ENCODE data around the gene ELMOD1.
A peak's percentile ranks its signal among the peaks of the same experiment; 100 is the strongest.
"Not testable (repeated sequence)": the region's sequence is repeated elsewhere in the genome, so short reads cannot be mapped to it uniquely, and the experiment has no call there.

ELMOD1 gene

GRCh38 chr11:107590460-107591377, at the start of gene ELMOD1:
Gene ELMOD1 (plus strand): TSS chr11:107591147. CDS start chr11:107618190, 27,043 bp downstream.
- peak; percentile 61 for DNase-seq (ENCODE audit: low spot score)

DNA sequence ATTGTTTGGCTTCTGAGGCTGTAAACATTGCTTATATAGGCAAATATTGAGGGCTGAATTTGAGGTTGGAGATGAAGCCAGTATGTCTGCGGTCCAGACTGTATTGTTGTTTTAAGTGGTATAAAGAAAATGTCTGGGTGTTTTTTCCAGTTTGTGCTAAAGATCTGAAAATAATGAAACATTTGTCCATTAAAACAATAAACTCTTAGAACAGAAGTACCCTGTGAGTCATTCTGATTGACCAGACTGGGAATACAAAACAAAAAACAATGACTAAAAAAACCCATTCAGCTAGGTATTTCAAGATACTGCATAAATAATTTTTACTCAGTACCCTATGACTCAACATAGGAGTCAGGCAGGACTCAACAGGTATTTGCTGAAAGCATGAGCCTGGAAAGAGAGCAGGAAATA, 45.8 kb upstream of the ELMOD1 start:
- no peak for DNase-seq (ENCODE audit: low spot score)

- DNase-seq (ENCODE audit: low spot score): no peak
Observed at GRCh38 chr11:107547961-107548360, 43.0 kb upstream of the ELMOD1 start.

DNA sequence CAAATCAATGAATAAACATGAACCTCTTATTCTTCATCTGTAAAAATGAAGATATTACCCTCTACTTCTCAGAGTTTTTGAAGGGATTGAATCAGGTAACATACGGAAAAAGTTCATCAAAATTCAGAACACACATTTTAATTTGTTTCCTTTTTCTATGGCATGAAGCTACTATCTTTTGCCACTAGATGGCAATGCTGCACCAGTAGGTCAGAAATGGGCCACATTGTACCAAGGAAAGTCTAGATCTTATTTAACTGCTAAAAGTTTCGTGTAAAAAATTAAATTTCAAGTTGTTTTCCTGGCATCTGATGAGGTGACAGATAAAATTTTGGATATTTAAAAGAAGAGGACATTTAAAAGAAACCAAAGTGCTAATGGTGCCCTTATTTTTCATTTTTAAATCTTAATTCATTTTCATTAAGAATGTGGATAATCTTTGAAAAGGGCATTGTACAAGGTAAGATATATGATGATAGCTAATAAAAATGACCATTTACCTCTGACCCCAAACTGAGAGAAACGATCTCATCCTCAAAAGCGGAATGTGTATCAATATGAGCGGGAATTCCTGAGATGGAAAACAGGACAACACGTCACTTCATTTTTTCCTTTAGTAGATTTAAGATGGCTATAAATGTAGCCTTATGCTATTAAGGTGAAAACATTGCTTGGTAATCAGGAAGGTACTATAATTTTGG, 41.5 kb upstream of the ELMOD1 start:
- DNase-seq (ENCODE audit: low spot score): no peak

DNA sequence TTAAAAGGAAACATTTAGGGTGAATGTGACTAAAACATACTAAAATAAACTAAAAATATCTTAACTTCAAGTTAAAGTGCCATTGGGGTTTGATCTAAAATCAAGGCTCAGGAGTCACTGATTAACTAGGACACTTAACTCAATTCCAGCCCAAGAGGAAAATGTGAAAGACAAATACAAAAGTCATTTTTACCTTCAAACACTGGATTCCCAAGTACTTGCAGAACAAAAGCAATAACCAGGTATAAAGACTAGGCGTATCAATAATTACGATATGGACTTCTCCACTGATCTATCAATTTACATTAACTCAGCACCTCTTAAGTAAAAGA, 41.0 kb upstream of the ELMOD1 start:
- DNase-seq (ENCODE audit: low spot score): no peak

DNA sequence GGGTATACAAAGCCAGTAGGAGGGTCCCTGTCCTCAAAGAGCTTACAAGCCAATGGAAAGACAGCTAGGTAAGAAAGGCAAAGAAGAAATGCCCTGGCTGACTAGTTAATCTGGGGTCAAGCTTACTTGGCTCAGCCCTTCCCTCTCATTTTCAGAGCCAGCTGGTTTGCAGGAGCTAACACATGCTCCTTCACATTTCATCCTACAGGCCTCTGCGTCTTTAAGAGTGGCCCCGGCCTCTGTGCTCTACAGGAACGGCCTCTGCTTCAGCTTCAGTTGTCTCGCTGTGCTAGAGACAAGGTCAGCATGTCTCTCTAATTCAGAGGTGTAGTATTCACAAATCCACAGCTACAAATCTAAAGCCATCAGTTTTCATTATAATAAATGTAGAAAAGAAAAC, 40.6 kb upstream of the ELMOD1 start:
- no peak for DNase-seq (ENCODE audit: low spot score)

GRCh38 chr11:107561688-107562087, 29.3 kb upstream of the ELMOD1 start:
- no peak for DNase-seq (ENCODE audit: low spot score)

DNA sequence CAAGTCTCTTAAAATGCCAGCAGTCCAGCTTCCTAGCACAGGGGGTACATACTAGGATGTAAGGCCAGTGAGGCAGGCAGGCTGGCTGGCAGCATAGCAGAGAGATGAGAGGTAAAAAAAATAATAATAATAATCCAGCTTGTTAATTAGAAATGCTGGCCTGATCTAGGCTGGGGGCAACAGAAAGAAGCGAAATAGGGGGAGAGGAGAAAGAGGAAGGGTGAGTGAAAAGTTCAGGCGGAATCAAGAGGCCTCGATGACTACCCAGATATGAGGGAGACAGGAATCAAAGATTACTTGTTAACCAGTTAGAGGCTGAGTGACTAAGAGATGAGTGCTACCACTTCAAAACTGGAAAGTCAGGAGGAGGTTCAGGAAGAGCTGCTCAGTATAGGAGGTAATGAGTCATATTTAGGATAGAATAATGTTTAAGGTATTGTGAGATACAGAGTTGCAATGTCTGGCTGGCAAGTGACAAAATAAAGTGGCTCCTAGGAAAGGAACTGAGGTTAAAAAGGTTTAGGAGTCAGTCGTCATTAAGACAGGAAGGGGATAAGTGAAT, 28.2 kb upstream of the ELMOD1 start:
- DNase-seq (ENCODE audit: low spot score): no peak

DNA sequence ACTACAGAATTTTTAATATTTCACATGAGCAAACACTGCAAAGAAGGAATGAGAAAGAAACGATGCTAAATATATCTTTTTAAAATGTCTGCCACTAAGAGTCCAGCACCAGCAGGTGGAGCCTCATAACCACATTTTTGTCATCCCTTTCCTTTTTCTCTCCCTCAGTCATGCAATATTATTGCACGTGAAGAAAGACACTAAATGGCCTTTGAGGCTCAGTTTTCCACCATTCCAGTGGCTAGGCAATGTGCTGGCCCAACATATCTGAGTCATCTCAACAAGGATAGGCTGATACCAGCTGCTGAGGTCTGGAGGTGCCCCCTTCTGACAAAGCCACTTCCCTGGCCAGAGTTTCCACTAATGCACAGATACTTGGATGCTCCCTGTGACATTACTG, 27.2 kb upstream of the ELMOD1 start:
- DNase-seq (ENCODE audit: low spot score): peak; percentile 18

DNA sequence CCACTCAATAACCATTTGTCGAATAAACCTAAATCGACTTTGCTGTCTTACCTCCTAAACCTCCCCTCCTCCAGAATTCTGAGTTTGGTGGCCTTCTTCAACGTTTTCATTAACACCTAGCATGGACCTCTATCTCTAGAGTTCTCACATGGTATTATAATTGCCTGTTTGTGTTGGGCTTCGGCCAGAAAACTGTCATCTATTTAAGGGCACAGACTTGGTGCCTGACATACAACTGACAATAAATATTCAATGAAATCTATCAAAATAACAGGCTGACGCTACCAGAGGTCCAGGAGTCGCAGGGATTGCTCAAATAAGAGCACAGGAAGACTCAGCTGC, 26.1 kb upstream of the ELMOD1 start:
- DNase-seq (ENCODE audit: low spot score): no peak

DNA sequence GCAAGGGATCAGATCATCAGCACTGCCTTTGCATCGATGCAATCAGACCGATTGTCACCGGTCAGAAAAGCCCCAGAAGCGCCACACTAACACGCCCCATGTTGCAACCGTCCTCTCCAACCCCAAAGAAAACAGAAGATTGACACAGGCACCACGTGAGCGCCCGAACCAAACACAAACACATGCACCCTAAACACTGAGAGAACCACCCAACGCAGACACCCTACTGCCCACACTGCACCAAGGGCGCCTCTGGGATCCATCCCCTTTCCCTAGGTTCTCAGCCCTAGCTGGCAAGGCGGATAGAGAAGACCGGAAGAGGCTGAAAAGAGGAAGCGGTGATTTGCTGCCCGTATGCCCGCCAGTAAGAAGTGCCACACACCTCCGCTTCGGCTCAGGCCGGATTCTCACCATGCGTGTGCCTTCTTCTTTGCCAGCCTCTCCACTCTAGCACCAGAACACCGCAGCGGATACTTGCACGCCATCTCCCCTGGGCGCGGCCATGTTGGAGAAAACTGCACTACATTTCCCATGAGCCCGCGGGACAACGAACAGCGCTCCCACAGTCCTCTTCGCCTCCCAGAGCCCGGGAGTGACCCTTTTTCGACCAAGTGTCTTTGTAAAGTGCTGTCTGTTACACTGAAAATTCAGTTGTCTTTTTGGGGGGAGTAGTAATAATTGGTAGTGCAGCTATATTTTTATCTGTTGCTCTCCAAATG, 25.6 kb upstream of the ELMOD1 start, which contains the start of gene ALKBH8:
TSS of gene ALKBH8 (minus strand) at position 517 of the 719 bp plus-strand sequence. CDS start 4,842 bp downstream, outside the sequence.
- DNase-seq (ENCODE audit: low spot score): peak; percentile 53

DNA sequence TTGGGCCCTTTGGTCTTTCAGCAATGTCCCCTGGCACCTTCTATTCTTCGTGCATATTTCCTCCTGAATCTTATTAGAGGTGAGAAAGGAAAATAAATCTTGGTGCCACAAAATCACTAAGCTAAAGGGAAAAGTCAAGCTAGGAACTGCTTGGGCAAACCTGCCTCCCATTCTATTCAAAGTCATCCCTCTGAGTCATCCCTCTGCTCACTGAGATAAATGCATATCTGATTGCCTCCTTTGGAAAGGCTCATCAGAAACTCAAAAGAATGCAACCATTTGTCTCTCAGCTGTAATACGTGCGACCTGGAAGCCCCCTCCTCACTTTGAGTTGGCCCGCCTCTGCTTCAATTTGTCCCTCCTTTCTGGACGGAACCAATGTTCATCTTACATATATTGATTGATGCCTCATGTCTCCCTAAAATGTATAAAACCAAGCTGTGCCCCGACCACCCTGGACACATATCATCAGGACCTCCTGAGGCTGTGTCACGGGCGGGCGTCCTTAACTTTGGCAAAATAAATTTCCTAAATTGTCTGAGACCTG, 24.9 kb upstream of the ELMOD1 start:
- not testable (repeated sequence) for DNase-seq (ENCODE audit: low spot score)

DNA sequence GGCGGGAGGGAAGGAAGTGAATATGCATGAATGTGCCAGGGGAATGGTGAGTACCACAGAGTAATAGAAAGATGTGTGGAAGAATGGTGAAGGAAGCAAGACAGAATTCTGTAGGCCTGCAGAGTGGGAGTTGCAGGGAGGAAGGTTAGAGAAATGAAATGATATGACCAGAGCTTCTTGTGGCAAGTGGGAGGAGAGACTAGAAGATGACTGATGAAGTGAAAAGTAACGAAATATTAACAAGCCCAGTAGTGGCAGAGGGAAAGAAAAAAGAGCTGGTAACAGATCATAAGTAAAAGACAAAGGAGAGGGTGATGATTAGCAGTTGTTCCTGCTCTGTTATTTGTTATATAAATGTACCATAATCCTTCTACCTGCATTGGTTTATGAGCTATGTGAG, 24.4 kb upstream of the ELMOD1 start:
- no peak for DNase-seq (ENCODE audit: low spot score)

DNA sequence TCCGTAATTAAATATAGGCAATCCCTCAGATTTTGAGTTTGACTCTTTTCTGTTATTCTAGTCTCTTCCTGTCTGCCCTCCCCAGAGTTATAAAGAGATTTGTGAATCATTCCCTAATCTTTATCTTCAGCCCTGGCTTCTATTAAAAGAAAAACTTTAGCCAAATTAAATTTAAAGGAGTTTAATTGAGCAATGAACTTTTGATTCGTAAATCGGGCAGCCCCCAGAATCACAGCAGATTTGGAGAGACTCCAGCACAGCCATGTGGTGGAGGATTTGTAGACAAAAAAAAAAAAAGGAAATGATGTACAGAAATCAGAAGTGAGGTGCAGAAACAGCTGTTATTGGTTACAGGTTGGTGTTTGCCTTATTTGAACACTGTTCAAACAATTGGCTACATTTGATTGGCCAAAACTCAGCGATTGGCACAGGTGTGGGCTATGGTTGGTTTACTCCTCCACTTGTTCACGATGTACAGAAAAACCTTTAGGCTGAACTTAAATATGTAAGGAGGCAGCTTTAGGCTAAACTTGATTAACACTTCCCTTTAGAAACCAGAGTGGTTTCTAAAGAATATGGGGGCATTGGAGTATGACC, 23.1 kb upstream of the ELMOD1 start:
- DNase-seq (ENCODE audit: low spot score): no peak

- no peak for DNase-seq (ENCODE audit: low spot score)
Observed at GRCh38 chr11:107570015-107570414, 20.9 kb upstream of the ELMOD1 start.

GRCh38 chr11:107573438-107573837, 17.5 kb upstream of the ELMOD1 start:
- no peak for DNase-seq (ENCODE audit: low spot score)

DNA sequence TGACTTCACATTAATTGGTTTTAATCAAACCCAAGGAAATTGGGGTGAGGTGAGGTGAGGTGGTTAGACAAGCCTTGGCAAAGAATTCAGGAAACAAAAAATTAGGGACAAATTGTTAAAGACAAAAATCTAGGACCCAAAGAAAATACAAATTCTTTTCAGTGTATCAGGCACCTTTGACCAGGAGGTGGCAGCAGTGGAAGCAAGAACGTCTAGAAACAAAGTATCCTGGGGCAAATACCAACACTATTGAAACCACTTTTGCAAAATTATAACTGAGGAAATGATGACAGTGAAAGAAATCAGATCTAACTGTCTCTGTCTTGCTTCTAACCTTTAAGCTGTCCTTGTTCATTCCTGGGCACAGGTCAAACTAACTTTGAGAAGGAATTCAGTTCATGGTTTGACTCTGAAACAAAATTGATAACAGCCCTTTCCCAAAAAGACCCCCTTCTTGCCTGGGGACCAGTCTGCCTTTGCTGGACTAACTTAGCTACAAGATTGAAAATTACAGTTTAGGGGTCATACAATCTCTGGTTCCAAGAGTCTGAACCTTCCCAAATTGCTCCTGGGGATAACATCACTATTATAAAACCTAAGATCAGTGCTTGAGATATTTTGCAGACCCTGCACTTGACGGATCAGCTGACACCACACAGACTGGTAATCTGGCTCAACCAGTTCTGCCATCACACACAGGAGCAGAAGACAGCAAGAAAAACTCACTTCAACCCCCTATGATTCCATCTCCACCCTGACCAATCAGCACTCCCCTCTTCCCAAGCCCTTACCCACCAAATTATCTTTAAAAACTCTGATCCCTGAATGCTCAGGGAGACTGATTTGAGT, 14.2 kb upstream of the ELMOD1 start:
- not testable (repeated sequence) for DNase-seq (ENCODE audit: low spot score)

DNA sequence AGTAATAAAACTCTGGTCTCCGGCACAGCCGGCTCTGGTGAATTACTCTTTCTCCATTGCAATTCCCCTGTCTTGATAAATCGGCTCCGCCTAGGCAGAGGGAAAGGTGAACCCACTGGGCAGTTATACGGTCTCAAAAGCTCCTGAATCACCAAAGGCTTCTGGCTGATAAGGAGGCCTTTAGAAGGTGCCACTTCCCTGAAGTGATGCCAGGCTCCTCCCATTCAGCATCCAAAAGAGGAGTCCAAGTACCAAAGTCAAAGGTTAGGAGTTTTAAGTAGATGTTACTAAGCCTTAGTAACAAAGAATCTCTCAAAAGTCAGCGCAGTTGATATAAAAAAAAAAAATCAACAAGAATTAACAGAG, 13.6 kb upstream of the ELMOD1 start:
- no peak for DNase-seq (ENCODE audit: low spot score)

- not testable (repeated sequence) for DNase-seq (ENCODE audit: low spot score)
Observed at GRCh38 chr11:107579169-107579568, 11.8 kb upstream of the ELMOD1 start.

DNA sequence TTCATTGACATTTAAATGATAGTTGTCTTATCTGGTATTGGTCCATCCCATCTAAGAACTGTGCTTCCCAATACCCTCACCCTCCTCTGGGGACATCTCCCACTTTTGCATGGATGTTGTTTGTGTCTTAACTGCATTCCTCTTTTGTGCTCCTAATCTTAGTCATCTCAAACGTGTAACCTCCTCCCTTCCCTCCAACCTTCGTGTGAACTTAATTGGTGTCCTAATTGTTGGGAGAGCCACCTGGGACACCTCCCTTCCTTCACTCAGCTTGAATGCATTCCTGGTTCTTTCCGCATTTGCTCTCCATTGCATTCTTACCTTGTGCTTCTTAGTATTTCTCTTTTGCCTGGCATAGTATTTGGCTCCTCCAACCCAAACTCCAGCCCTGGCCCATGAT, 9.8 kb upstream of the ELMOD1 start:
- no peak for DNase-seq (ENCODE audit: low spot score)

Data from HuH-7 (cell line).